Measurements from ENCODE around the gene VSIG4. TPM values are rescaled to one million over a fixed set of nuclear protein-coding genes. Genes with fewer than 3 reads are reported as not detected.

Gene VSIG4
- total and polyA plus RNA-seq, 3 donors from 2014 or later = 5.6 to 27.4 (median 19.9) TPM

GRCh38 chrX:66054978-66055377 lies 15.1 kb upstream of the VSIG4 start:
- no peaks in the 10 kb centered on the region for H3K36me3 ChIP-seq (ENCODE audit: low read depth, missing control alignments)
- H3K4me3 ChIP-seq = no peak overlapping the region
- H3K27me3 ChIP-seq = no peaks in the 10 kb centered on the region
- H3K4me1 ChIP-seq = no peaks in the 10 kb centered on the region
- 80% methylated on average over 3 of the region's 4 CpGs; no CpG with 5 or more reads in 1 of the 2 donors for WGBS, 2 donors
- intact Hi-C loops (cut with DNase I; ENCODE audit: low total_unique reads) = no loop called here
- H3K27ac ChIP-seq = no peak overlapping the region
- DNase-seq = no peak
- H3K9me3 ChIP-seq = no peaks in the 10 kb centered on the region
- TF ChIP-seq CTCF (IDR thresholded peaks at IDR 0.05) (no peak), POLR2A (IDR thresholded peaks at IDR 0.05) (no peak)

GRCh38 chrX:66053414-66053813 lies 13.5 kb upstream of the VSIG4 start:
- 33 to 71% methylated on average over 1 of the region's 1 CpG for whole genome bisulfite sequencing, 2 donors
- TF ChIP-seq POLR2A (IDR thresholded peaks at IDR 0.05) = no peak
- no peak for TF ChIP-seq CTCF (IDR thresholded peaks at IDR 0.05)

GRCh38 chrX:66051980-66052379 lies 12.1 kb upstream of the VSIG4 start:
- Histone ChIP-seq H3K27me3 (no peaks in the 10 kb centered on the region), H3K36me3 (ENCODE audit: low read depth, missing control alignments) (no peaks in the 10 kb centered on the region), H3K9me3 (no peaks in the 10 kb centered on the region), H3K27ac (no peak overlapping the region), H3K4me1 (no peaks in the 10 kb centered on the region), H3K4me3 (no peak overlapping the region)
- peak; percentile 12 for DNase-seq
- TF ChIP-seq POLR2A (IDR thresholded peaks at IDR 0.05) = no peak
- no peak for TF ChIP-seq CTCF (IDR thresholded peaks at IDR 0.05)
- WGBS, 2 donors = 85% methylated on average over 3 of the region's 3 CpGs
- intact Hi-C loops (cut with DNase I; ENCODE audit: low total_unique reads) = no loop called here

More at GRCh38 chrX:66053414-66053813, 13.5 kb upstream of the VSIG4 start:
- no peak overlapping the region for H3K27ac ChIP-seq
- no peaks in the 10 kb centered on the region for H3K27me3 ChIP-seq
- no peaks in the 10 kb centered on the region for H3K36me3 ChIP-seq (ENCODE audit: low read depth, missing control alignments)
- H3K4me1 ChIP-seq = no peaks in the 10 kb centered on the region
- no peak overlapping the region for H3K4me3 ChIP-seq
- no peaks in the 10 kb centered on the region for H3K9me3 ChIP-seq
- no peak for DNase-seq
- intact Hi-C loops (cut with DNase I; ENCODE audit: low total_unique reads) = no loop called here

- WGBS, 2 donors = 43 to 67% methylated on average over 1 of the region's 1 CpG
- H3K9me3 ChIP-seq = no peaks in the 10 kb centered on the region
Measured at GRCh38 chrX:66050140-66050569, 10.3 kb upstream of the VSIG4 start.

More at GRCh38 chrX:66050140-66050569, 10.3 kb upstream of the VSIG4 start:
- no peak overlapping the region for H3K27ac ChIP-seq
- H3K4me1 ChIP-seq = no peaks in the 10 kb centered on the region
- H3K27me3 ChIP-seq = no peaks in the 10 kb centered on the region
- no peak for DNase-seq
- intact Hi-C loops (cut with DNase I; ENCODE audit: low total_unique reads) = no loop called here
- no peaks in the 10 kb centered on the region for H3K36me3 ChIP-seq (ENCODE audit: low read depth, missing control alignments)
- TF ChIP-seq CTCF (IDR thresholded peaks at IDR 0.05) (no peak), POLR2A (IDR thresholded peaks at IDR 0.05) (no peak)
- H3K4me3 ChIP-seq = no peak overlapping the region

Measured in testis (tissue), 3 donors.